NCI-H2107 (cell line): ENCODE data around the gene CYSRT1.

Experiments used
- DNase-seq: peaks from one replicate; lab custom pipeline; 2025; lab: John Stamatoyannopoulos, UW

Gene CYSRT1, protein sequence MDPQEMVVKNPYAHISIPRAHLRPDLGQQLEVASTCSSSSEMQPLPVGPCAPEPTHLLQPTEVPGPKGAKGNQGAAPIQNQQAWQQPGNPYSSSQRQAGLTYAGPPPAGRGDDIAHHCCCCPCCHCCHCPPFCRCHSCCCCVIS

DNA sequence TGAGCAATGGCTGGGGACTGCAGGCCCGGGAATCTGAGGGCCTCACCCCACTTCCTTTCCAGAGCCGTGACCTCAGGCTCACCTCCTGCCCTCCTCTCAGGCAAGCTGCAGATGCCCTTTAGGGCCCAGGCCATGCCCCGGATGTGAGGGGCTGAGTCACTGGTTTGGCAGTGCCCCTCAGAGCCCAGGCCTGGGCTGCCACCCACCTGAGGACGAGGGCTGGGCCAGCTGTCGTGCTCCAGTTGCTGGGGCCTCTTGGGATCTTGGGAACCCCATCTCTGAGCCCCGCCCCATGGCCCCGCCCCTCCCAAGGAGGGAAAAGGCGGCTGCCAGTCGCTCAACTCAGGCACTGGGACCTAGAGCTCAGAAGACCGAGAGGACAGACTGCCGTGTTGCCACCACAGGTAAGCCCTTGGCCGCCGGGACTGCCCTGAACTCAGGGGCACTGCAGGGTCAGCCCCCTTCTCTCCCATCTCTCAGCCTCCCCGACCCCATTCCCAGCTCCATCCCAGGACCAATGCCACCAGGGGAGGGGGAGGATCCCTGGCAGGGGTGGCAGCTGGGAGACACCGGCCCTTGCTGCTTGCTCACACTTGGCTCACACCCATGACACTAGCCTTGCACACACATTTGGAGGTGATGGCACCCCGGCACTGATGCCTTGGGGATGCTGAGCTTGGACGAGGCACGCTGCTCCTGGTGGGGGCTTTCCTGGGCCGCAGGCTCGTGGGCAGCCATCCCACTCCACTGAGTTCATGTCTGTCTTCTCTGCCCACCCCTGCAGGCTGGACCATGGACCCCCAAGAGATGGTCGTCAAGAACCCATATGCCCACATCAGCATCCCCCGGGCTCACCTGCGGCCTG is at the start of gene CYSRT1:
TSS of gene CYSRT1 (plus strand) at position 345 of the 865 bp plus-strand sequence. CDS start at position 793, 448 bp downstream.
- no peak for DNase-seq

DNA sequence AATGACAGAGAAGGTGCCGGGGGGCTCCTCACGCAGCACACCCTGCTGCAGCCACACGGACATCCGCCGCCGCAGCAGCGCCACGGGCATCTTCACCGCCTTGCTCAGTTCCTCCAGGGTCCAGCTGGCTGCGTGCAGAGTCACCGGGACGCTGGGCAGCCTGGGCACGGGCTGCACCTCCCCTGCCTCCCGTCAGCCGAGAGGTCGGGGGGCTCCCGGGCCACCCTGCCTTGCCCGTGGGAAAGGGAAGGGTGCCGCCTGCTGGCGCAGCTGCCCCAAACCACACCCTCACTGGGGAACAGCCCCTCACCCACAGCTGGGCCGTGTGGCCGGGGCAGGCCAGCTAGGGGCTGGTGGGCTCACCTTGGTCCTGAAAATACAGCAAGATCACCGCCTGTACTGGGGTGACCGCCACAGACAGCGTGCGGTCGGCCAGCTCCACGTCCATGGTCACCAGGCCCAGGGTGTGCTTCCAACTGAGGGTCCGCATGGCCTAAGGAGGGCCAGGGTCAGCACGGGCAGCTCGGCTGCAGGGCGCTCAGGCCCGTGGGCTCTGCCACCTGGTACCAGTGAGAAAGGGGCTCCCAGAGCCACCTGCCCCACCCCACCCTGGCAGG is 49.5 kb upstream of the CYSRT1 start:
- DNase-seq = no peak

DNA sequence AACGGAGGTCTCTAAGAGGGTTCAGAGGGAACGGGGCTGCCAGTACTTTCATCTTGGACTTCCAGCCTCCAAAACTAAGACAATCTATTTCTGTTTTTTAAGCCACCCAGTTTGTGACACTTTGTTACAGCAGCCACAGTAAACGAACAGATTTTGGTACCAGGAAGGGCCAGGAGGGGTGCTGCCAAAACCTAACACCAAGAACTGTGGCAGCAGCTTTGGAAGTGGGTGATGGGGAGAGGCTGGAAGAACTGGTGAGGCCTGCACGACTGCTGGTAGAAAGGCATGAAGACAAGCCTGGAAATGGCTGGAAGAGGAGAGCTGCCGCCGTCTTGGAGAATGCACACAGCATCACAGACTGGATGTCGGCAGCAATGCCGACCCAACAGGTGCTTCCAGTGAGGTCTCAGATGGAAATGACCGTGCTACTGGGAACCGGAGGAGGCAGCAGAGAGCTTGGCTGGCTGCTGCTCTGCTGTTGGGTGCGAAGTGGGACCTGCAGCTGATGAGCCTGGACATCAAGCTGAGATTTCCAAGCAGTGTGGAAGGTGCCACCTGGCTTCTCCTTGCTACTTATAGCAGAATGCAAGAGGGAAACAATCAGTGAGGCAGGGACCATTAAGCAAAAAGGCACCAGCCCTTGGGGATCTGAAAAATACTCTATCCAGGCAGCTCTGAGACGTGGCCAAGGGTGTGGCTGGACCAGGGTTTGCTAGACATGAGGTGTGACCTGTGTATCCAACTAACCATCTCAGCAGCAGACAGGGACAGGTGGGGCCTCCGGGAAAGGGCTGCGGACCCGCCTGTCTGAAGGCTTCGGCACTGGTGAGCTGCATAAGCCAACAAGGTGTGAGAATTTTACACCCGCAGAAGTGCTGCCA is 48.4 kb upstream of the CYSRT1 start:
- DNase-seq = no peak

DNA sequence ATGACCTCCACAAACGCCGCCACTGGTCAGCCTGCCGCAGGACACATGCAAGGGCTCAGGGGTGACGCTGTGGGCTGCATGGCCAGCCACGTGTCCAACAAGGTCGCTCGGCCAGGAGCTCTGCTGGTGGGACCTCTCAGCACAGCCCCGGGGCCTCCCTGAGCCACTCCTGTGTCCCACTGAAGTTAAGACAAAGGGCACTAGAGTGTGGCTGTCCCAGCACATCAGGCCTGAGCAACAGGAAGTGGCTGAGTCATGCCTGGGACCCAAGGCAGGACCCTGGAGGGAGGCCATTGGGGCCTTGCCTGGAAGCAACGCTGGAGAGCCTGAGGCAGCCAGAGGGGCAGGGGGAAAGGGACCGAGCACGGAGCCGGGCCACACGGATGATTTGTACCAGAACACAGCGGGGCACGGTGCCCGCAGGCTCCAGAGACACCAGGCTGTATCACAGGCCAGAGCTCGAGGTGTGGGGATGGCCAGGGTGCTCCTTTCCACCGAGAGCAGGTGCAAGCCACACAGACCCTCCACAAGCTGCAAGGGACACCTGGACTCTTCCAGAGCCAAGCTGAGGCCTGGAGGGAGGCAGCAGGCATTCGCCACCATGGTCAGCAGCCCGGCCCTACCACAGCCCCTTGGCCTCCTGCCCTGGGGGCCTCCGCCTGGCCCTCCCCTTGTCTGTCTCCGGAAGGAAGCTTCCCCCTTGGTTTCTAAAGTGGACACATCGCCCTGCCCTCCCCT is 46.6 kb upstream of the CYSRT1 start:
- DNase-seq = no peak

DNA sequence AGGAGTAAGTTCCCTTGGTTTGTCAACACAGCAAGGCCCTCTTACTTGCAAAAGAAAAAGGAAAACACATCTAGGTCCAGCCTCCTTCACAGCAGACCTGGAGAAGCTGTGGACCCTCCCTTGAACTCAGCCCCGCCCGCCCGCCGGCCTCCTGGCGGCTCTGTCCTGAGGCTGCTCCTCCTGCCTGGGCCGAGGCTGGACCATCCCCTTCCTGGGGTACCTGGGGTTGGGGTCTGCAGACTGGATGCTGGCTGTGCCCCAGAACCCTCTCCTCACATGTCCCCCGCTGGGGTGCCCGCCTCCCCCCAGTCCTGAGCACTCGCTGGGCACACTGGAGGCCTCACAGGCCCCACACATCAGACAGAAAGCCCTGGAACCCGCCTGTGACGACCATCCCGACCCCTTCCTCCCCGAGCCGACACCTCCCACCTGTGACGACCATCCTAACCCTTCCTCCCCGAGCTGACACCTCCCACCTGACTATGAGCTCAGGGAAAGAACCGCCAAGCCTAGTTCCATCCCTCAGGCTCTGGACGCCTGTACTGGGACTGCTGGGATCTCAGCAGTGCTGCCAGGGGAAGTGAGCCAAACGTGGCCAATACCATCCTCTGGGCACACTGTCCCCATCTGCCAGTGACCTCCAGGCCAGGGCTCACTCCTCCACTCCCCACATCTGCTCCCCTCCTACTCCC is 45.9 kb upstream of the CYSRT1 start:
- DNase-seq = no peak

DNA sequence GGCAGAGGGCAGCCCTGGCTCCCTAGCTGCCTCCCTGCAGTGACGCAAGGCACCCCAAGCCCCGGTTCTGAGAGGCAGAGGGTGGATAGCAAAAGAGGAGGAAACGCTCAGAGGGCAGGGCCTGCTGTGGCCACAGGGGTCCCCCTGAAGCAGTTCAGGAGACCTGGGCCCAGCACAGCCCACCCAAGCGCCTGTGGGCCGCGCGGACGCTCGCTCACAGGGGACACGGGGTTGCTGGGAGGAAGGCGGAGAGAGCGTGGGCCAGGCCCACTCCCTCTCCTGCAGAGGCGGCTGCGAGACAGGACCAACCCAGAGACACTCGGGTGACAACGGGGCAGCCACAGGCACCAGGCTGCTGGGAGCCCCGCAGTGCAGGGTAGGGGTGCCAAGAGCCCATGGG is 45.2 kb upstream of the CYSRT1 start:
- no peak for DNase-seq

DNA sequence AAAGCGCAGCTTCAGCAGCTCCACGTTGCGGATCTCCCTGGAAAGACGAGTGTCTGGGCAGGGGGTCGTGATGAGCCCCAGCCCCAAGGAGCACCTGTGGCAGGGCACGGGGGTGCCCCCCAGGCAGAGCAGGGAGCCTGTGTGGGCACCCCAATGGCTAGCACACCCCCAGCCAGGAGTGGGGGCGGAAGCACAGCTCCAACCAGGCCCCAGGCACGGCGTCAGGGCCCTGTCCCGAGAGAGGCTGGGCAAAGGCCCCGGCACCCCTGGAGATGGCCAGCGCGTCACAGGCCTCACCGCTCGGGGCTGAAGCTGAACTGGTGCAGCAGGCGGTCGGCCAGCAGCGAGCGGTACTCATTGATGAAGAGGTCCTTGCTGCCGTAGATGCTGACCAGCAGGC is 44.5 kb upstream of the CYSRT1 start:
- DNase-seq = no peak

DNA sequence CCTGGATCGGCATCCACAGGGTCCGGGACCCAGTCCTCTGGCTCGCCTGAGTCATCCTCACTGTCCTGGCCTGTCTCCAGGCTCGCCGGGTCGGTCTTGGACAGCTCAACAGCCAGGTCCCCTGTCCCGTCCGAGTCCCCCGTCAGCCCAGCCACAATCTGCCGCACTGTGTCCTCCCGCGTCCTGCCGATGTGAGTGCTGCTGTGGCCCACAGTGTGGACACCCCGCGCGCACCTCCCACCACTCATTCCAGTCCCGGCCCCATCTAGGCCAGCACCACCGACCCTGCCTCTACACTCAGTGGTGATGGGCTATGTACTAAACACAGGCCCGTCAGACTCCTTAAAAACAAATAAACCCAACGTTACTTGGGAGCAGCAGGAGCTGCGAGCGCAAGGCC is 43.3 kb upstream of the CYSRT1 start:
- DNase-seq = no peak

DNA sequence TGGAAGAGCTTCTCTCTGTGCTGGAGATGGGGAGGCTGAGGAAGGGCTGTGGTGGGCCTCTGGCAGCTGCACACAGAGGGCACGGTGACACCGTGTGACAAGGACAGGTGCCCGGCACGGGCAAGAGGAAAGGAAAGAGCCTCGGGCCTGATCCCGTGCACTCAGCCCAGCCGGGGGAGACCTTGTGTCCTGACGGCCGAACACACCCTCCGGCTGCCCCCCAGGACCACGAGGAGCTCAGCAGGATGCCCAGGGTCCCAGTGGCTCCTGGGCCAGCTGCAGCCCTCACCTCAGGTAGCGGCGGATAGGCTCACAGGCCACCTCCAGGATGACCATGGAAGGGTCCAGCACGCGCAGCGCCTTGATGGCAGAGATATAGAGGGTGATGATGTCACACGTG is 42.1 kb upstream of the CYSRT1 start:
- no peak for DNase-seq

DNA sequence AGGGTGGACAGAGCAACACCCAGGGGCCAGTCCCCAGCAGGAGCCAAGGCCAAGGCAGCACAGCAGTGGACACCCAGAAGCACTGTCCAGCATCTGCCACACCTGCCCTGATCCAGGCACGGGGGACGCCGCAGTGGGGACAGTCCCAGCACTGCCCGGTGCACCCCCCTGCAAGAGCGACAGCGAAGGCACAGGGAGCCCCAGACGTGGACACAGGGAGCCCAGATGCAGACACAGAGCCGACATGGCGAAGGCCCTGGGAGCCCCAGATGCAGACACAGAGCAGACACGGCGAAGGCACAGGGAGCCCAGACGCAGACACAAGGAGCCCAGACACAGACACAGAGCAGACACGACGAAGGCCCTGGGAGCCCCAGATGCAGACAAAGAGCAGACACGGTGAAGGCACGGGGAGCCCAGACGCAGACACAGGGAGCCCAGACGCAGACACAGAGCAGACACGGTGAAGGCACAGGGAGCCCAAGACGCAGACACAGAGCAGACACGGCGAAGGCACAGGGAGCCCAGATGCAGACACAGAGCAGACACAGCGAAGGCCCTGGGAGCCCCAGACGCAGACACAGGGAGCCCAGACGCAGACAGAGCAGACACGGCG is 40.9 kb upstream of the CYSRT1 start:
- no peak for DNase-seq

DNA sequence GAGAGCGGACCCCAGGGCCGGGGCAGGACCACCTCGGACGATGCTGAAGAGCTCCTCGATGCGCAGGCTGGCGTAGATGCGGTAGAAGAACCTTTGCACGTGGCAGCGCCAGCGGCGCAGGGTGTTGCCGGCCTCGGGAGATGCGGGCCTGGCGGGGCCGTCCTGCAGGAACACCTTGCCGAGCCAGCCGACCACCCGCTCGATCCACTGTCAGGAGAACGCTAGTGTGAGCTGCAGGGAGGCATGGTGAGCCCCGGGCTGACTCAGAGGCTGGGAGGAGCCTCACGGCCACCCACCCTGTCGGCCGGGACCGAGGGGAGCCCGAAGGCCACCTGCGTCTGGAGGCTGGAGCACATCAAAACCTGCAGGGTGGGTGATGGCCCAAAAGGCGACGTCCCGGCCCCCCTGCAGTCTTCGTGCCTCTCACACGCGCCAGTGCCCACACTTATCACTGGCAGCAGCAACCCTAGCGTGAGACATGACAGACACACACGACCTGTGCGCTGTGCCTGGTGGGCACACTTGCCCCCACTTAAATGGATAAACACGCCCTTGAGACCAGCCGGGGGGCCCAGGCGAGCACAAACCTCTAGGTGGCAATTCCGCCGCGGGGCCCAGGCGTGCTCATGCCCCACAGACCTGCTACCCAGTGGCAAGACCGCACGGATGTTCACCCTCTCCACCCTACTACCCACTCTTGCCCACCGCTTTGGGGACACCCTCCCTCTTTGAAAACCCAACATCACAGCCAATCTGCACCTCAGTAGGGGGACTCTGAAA is 39.9 kb upstream of the CYSRT1 start:
- DNase-seq = no peak

DNA sequence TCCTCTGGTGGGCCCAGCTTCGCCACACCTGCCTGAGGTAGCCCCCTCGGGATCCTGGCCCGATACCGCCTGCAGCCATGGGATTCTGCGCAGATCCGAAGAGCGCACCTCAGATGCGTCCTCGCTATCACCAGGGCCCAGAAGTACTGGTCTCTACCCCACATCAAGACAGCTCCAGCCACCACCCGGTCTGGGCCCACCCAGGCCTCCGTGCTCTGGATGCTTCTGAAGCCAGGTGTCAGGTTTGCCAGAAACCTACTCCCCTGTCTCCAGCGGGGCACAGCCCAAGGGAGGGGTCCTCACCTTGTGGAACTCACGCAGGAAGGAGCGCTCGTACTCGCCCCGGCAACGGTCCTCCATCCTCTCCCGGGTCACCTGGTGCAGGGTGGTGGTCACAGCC is 39.1 kb upstream of the CYSRT1 start:
- no peak for DNase-seq

DNA sequence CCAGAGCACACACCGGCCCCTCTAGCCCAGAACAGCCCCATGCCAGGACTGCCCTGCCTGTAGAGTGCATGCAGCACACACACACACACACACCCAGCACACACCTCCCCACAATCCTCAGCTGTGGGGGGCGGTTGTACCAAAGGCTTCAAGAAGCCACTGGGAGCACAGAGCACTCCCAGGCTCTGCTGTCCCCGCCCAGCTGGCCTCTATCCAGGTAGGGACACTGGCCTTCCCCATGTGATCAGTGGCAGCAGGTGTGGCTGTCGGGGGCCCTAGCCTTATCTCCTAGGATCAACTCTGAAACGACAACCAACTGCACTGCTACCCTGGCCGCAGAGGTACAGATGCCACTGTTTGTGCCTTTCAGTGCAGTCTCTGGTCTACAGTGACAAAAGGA is 38.6 kb upstream of the CYSRT1 start:
- DNase-seq = no peak

DNA sequence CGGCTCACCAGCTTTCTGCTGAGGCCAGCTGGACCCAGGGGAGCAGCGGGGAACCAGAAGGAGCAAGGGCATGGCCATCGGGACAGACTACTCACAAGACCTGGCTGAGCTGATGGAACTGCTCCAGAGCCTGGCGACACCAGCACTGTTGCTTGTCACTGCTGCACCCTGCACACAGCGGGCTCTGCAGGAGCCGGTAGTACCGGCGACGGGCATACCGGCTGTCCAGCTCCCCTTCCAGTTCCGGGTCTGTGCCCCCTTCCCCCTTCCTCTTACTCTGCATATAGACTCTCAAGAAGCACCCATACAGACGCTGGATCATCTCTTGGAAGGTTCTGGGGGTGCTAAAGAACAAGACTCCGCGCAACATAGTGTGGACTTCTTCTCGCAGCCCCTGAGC is 37.6 kb upstream of the CYSRT1 start:
- no peak for DNase-seq

DNA sequence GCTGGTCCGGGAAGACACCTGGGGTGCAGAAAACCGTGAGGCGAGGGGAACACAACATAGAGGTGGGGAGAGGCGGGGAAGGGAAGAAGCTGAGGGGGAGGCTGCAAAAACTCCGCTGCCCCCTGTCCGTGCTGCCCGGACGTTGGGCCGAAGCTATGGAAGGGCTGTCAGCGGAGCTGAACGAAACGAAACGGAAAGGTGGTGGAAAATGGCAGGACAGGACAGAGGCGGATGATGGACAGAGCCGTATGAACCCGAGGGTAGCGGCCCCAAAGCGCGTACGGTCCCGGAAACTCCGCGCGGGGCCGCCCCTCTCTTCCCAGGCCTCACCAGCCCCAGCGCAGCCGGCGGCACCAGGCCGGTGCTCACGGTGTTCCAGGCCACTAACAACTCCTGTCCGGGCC is 36.9 kb upstream of the CYSRT1 start:
- DNase-seq = no peak

DNA sequence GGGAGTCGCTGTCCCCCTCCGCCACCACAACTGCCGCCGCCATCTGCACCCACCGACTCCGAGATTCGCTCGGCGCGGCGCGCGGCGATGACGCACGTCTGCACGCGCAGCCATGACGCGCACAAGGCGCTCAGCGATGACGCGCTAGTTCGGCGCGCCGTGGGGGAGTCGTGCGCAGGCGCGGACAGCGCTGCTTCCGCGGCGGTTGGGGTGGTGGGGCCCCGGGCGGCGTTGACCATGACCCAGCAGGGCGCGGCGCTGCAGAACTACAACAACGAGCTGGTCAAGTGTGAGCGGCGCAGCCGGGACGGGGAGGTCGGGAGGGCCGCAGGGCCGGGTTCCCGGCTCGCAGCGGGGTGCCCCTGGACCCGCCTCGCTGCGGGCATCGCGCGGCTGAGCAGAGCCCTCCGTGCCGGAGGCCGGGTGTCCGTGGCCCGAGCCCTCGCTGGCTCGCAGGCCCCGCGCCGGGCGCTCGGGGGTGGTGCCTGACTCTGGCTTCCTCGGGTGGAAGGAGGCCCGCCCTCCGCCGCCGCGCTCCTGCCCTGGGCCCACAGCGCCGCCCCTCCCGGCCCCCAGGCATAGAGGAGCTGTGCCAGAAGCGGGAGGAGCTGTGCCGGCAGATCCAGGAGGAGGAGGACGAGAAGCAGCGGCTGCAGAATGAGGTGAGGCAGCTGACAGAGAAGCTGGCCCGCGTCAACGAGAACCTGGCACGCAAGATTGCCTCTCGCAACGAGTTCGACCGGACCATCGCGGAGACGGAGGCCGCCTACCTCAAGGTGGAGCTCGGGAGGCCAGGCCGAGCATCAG is 36.3 kb upstream of the CYSRT1 start, which contains the start of the genes ANAPC2 and SSNA1:
TSS of gene ANAPC2 (minus strand) at position 71 of the 807 bp plus-strand sequence. CDS start at position 43, 28 bp downstream.
TSS of gene SSNA1 (plus strand) at position 187 of the 807 bp plus-strand sequence. CDS start at position 238, 51 bp downstream.
- DNase-seq = peak; percentile 91

DNA sequence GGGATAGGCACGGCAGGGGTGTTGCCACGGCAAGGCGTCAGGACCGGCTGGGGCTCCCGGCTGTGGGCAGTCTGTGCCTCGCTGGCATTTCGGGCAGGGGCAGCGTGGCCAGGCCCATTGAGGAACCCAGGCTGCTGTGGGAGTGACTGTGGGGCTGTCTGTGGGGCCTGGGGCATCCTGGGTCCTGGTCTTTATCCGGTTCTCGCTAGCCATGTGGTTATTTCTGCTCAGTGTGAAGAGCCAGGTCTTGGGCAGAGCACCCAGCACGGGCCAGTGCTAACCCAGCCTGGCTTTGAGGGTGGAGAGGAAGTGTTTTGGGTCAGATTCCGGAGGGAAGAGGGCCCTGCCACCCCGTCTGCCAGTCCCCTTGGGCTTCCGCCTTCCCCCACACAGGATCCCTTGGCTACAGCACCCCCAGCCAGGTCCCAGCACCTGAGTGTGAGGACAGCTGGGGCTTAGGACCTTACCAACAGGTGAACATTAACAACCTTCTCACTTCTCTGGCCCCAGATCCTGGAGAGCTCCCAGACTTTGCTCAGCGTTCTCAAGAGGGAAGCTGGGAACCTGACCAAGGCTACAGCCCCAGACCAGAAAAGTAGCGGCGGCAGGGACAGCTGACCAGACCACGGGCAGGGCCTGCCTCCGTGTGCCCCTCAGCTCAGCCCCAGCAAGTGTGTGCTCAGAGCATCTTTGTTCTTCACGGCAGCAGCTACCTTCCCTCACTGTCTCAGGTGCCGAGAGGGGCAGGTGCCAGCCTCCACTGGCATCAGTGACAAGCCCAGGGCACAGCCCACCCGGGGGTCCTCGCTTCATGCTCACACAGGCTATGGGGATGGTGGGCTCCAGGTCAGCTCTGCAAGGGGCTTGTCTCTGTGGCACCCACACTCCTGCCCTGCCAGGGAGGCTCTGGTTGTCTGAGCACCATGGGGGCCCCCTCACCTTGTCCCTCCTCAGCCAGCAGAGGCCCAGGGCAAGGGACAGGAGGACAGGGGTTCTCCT is 35.4 kb upstream of the CYSRT1 start:
- DNase-seq = no peak
